ENCODE measurements around the gene CDK11B.

DNA sequence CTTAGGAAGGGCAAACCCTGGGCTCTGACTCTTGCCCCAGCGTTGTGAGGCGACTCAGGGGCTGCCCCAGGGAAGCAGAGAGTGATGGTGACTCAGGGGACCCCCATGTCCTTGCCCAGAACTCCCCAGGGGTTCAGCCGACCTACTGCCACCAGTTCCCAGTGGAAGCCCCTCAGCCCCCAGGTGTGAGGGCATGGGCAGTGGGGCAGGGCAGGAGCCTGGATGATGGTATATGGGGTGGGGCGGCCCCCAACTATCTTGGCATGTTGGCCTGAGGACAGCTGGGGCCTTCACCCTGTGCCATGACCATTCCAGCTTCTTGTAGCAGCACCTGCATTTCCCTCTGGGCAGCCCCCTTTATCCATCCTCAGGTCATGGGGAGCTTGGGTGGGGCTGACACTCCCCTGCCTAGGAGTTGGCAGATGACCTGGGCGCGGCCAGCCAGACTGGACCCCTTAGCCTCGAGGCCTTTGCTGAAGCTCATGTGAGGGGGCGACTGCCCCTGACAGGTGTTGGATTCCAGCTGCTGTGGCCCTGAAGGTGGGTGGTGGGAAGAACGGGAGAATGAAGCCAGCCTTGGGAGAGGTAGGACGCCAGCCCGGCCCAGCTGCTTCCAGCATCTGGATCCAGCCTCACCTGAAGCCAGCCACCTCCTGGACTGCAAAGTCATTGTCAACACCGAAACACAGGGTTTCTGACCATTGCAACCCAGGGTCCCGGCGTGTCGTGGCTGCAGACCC lies 57.1 kb downstream of the CDK11B start:
- TF ChIP-seq POLR2A (IDR thresholded peaks at IDR 0.05) (no peak), EP300 (IDR thresholded peaks at IDR 0.05) (no peak), CTCF (IDR thresholded peaks at IDR 0.05) (no peak)

All from tibial nerve (tissue), 4 donors.